Measurements from ENCODE around the gene SINHCAF. TPM values are rescaled to one million over a fixed set of nuclear protein-coding genes. Genes with fewer than 3 reads are reported as not detected.
A peak's percentile ranks its signal among the peaks of the same experiment; 100 is the strongest.

SINHCAF gene
- total RNA-seq, 2 donors from 2014 or later, result 13.5 to 26.0 TPM

GRCh38 chr12:31339831-31340622, 14.1 kb upstream of the SINHCAF start:
- ATAC-seq (no peak), DNase-seq (no peak)
- intact Hi-C loops (cut with DNase I), result no loop called here

GRCh38 chr12:31337952-31338351, 12.0 kb upstream of the SINHCAF start:
- intact Hi-C loops (cut with DNase I), result no loop called here
- ATAC-seq (no peak), DNase-seq (no peak)

DNA sequence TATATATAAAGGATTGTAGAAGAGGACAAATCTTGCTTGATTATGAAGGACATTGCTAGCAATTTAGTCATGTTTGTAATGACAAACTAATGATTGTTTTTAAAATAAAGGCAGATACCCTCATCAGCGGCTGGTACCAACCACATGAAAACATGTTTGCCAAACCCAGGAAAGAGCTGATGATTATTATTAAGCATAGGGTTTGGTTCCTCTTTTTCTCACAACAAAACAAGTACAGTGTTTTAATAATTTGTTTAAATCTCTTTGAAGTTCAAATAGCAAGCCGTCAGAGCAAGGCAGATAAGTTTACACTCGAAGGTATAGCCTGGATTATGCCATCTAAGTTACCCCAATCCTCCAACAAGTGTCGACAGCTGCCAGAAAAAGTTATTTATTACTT, 5.3 kb upstream of the SINHCAF start:
- ATAC-seq (no peak), DNase-seq (no peak)
- intact Hi-C loops (cut with DNase I), result no loop called here

GRCh38 chr12:31326736-31327659, 1.0 kb upstream of the SINHCAF start:
- DNase-seq (no peak), ATAC-seq (no peak)
- intact Hi-C loops (cut with DNase I), result no loop called here

GRCh38 chr12:31325524-31325875, 450 bp downstream of the SINHCAF start:
- peak; percentile 10 to 19 for ATAC-seq
- peak; percentile 43 for DNase-seq
- intact Hi-C loops (cut with DNase I), result no loop called here

DNA sequence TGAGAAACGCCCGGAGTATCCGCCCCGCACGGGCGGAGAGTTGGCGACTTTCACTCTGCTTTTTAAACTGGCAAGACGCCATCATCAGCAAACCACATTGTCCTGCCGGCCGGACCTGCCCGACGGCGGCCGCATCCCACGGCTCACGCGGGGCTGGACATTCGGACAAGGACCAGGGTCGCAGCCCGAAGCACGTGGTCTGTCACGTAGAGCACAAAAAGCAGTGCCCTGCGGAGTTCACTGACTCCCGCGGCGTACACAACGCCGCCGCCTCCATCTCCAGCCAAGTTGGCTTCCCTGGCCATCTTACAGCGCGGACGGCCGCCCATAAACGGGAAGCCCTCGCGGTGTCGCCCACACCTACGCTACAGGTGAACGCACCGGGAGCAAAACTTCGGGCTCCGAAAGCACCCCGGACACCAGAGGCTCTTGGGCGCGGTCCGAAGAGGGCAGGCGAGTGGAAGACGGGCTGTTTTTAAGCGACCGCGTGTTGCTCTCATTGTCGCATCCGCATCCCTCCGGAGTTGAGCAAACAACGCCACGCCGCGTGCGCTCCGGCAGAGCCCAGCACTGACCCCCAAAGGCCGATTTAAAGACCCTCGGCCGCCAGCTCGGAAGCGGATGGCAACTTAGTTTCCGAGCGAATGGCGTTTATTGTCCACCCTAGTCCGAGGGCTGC, 966 bp downstream of the SINHCAF start:
- ATAC-seq (peak; percentile 39 to 44), DNase-seq (peak; percentile 67)
- intact Hi-C loops (cut with DNase I), result no loop called here

DNA sequence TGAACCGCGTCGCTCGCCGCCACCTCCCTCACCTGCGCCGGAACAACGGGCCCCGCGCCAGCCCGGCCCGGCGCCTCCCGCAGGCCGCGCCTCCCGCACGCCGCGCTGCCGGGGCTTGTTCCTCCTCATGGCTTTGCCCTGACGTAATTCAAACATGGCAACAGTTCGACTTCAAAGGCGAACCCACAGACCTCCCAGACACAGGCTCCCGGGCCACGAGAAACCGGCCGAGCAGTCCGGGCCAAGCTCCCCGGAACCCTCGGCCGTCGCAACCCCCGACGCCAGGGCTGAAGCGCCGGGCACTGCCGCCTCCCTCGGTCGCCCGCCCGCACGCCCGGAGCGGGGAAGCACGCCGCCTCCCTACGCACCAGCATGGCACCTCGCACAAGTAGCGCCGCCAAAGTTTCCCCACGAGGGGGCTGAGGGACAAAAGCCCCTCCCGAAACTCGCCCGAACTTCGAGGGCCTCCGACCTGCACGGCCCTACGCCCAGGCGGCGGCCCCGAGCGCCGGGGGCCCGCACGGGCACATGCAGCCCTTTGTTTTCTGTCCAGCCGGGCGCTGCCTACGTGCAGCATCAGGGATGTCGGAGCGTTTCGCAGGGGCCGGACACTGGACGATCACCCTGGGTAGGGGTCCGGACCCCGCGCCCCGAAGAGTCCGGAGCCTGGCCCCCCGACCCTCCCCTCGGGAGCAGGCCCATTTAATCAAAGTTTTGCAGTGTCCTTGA, 1.7 kb downstream of the SINHCAF start:
- DNase-seq (peak; percentile 55), ATAC-seq (peak; percentile 43 to 50)
- intact Hi-C loops (cut with DNase I), result no loop called here

- DNase-seq (peak; percentile 42), ATAC-seq (peak in 1 of 2 donors; percentile 0)
- intact Hi-C loops (cut with DNase I), result no loop called here
Observed at GRCh38 chr12:31323391-31324115, 2.4 kb downstream of the SINHCAF start.

DNA sequence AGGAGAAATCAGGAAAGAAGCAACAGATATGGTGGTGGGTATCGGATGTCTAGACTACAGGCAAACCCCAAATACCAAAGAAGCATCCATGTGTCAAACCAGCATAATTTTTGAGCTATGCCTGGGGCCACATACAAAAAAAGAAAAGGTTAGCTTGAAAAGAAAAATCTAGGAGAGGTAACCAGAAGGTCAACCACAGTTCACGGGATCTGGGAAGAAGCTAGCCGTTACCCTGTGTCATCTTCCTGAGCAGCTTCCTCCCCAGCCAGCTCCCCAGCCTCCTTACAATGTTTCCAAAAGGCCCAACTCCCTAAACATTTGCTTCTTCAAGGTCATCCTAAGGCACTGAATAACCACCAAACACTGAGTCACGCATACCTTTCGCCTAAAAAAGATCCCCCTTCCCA, 3.1 kb downstream of the SINHCAF start:
- DNase-seq (no peak), ATAC-seq (no peak)
- intact Hi-C loops (cut with DNase I), result no loop called here

DNA sequence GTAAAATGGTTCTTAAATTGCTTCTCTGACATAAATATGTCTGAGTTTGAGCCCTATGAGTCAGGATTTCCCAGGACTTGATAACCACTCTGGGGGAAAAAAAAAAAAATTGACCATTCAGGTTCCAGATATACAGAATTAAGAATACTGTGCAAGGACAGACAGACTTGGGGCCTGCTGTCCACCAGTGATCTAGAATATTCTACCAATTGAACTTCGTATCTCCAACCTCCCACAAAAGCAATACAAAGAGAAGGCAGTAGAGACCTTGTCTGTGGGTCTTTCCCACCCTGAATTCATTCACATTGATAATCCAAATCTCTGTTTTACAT, 4.1 kb downstream of the SINHCAF start:
- intact Hi-C loops (cut with DNase I), result no loop called here
- DNase-seq (no peak), ATAC-seq (no peak)

GRCh38 chr12:31321186-31321896, 4.6 kb downstream of the SINHCAF start:
- ATAC-seq, result no peak
- intact Hi-C loops (cut with DNase I), result no loop called here
- no peak for DNase-seq

DNA sequence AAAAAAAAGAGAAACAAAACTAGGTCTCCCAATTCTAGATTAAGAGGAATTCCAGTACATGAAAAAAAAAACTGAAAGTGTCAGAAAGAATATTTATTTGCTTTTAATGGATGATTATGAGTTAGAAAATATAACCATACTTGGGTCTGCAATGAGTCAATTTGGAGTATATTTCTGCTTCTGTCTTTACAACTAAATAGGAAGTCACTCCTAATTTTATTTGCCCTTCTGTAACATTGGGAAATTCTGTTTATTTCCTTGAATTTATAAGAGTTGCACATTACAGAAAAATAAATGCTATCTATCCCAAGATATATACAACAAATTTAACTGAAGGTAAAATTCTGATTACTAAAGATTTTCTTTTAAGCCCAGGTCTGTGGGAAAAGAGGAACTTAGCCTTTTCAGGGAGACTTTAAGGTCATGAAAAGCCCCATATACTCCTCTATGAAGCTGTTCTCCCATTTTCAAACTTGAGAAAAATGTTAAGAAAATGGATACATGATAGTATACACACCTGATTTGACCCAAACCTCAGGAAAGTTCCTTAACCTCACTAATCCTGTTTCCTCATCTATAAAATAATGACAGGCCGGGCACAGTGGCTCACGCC, 7.2 kb downstream of the SINHCAF start:
- no peak for ATAC-seq
- DNase-seq, result no peak
- intact Hi-C loops (cut with DNase I), result no loop called here

- intact Hi-C loops (cut with DNase I), result no loop called here
- ATAC-seq, result peak in 1 of 2 donors; percentile 44
- DNase-seq, result no peak
Observed at GRCh38 chr12:31317471-31318395, 8.2 kb downstream of the SINHCAF start.

DNA sequence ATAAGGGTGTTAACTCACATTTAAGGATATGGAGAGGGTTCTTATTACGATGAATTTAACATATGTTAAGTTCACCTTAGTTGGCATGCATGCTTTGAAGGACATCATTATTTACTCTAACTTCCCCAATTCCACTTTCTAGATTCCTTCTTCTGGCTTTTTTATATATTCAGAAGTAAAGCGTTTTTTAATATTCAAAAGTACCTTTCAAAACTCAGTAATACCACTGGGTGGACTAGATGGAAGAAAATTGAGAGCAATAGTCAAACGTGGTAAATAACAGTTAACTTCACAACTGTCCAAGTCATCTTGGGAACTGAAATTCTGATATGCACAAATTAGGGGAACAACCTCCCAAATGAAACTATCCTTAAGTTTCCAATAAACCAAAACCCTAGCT, 9.1 kb downstream of the SINHCAF start:
- intact Hi-C loops (cut with DNase I), result no loop called here
- DNase-seq, result no peak
- no peak for ATAC-seq

DNA sequence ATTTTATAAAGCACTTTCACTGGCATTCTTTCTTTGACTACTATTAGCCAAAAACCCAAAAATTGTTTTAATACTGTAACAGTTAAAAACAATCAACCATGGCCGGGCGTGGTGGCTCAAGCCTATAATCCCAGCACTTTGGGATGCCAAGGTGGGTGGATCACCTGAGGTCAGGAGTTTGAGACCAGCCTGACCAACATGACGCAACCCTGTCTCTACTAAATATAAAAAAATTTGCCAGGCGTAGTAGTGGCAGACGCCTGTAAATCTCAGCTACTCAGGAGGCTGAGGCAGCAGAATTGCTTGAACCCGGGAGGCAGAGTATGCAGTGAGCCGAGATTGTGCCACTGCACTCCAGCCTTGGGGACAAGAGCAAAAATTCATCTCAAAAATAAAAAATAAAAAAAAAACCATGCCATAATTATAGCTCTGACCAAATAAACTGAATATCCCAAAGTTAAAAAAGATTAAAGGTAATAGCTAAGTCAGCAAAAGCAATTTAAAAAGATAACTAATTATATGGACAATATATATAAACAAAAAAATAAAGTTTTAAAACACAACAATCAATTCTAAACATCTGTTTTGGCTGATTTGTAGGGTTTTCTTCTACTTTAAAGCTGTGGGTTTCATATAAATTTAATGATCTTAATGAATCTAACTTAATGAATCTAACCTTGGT, 10.0 kb downstream of the SINHCAF start:
- intact Hi-C loops (cut with DNase I), result no loop called here
- DNase-seq (no peak), ATAC-seq (no peak)
